Ureter (tissue), 1 donor: ENCODE data around the gene SH2D7. TPM values are rescaled to one million over a fixed set of nuclear protein-coding genes. Genes with fewer than 3 reads are reported as not detected.
"Not testable (repeated sequence)": the region's sequence is repeated elsewhere in the genome, so short reads cannot be mapped to it uniquely, and the experiment has no call there.

ENCODE experiments used
- DNase-seq: peaks from one replicate; pipeline ENCODE4 v3.0.0-alpha.2; 2020; ENCODE audit warnings: low spot score
- total RNA-seq: library from RNA; stranded (reverse); gene quantifications from one replicate; pipeline ENCODE4 v1.2.4, GENCODE V29; 2023
- donor health status: DM: yes; HTN: yes; CAD: no.

SH2D7 gene
- total RNA-seq, 1 donor from 2014 or later, result not detected

DNA sequence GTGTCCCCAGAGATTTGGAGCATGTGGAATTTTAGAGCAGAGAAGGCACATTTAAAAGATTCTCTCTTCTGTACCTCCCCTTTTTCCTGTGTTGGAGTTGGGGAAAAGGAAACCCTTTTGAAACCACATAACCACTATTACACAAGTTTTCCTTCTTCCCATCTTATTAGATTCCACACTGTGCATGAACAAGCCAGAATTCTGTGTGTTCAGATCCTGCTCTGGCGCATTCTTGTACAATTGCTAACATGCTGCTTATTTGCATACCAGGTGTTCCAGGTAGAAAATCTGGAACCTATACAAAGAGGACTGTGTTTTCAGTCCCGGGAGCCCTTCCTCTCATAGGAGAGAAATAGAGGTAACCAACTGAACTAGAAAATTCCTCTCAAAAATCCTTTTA is 41.4 kb downstream of the SH2D7 start:
- DNase-seq, result peak; percentile 58

DNA sequence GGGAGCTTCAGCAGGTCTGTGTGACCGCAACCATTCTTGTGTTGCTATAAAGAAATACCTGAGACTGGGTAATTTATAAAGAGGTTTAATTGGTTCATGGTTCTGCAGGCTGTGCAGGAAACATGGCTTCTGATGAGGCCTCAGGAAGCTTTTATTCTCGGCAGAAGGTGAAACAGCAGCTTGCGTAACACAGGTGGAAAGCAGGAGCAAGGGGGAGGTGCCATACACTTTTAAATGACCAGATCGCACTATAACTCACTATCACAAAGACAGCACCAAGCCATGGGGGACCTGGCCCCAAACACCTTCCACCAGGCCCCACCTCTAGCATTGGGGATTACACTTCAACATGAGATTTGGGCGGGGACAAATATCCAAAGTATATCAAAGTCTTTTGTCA is 47.2 kb downstream of the SH2D7 start:
- DNase-seq, result no peak

DNA sequence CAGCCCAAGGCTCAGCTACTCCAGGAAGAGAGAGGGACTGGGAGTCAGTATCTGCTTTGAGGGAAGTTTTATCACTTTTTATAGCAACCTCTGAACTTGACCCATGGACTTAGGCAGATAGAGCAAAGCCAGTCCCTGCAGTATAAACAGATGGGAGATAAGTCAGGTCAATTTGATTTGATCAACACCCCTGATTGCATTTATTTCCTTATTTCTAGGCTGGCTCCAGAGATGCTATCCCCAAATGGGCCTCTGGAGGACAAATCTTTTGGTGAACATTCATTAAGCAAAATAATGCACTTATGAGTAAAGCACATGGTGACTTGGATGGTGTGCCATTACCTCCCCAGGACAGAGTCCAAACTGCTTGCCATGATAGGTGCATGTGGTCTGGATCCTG is 47.9 kb downstream of the SH2D7 start:
- no peak for DNase-seq

DNA sequence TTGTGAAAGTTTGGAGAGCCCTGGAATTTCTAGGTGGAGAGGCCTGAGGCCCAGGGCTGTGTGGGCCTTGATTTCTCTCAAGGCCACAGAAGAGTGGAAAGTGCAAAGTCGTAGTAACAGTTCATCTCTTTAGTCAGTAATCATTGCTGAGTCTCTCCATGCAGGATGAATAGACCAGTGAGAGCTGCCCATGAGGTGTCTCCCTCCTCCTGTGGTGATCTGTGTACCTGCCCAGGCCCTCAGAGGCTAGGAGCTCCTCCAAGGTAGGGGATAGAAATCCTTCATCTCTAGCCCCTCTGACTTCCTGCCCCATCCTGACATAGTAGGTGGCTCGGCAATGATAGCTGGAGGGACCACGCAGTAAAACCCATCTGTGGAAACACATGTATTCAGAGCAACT is 50.0 kb downstream of the SH2D7 start:
- DNase-seq, result no peak

DNA sequence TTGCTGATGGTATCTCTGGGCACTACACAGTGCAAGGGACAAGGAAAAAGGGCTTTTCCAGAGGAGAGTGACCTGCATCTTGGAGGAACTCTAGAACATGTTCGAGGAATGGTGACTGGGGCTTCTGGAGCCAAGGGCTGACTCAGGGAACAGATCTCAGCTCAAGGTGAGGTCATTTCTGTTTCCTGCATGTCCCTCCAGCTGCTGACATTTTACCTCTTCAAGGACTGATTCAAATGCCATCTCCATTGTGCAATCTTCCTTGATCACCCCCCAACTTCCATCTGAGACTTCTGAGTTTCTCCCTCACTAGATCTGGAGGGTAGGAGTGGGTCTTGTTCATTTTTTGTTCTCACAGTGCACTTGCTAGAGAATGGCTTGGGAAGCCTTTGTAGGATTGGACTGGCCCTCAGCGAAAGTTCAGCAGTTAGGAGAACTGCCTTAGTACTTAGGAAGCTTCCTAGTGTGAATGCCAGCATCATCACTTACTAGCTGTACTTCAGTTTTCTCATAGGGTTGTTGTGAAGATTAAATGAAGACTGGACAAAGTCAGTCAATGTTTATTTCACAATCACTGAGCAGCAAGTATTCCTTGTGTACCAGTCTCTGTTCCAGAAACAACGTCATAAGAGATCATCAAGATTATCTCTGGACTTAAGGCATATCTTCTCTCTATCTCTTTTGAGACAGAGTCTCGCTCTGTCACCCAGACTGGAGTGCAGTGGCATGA is 54.2 kb downstream of the SH2D7 start:
- DNase-seq, result no peak

DNA sequence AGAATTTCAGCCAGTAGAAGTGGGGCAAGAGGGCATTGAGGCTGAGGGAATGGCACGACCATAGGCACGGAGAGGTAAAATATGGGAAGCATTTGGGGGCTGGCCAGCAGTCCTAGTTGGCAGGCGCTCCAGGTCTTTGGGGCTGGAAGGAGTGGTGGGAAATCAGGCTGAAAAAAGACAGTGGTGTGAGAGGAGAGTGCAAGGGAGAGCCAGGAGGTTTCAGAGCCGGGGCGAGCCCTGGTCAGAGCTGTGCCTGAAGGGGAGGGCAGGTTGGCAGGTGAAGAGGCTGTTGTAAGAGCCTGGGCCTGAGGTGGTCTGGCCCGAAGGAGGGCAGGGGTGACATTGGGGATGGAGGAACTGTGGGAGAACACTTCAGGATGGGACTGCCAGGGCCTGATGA is 55.2 kb downstream of the SH2D7 start:
- DNase-seq, result no peak

DNA sequence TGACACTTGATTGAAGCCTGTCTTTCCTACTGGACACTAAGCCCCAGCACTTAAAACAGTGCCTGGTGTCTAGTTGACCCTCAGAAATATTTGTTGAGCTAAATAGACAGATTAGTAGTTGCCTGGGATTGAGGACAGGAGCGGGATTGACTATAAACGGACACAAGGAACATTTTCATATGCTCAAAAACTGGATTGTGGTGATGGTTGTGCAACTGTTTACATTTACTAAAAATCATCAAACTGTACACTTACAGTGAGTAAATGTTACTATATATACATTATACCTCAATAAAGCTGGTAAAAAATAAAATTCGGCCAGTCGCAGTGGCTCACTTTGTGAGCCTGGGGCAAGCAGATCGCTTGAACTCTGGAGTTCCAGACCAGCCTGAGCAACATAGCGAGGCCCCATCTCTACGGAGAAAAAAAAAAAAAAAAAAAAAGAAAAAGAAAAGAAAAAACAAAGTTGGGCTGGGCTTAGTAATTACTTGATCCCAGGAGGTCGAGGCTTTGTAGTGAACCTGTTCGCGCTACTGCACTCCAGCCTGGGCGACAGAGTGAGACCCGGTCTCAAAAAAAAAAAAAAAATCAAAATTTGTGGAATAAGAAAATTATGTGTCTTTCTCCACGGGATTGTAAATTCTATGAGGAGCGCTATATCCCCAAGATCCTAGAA is 56.2 kb downstream of the SH2D7 start:
- DNase-seq, result no peak

DNA sequence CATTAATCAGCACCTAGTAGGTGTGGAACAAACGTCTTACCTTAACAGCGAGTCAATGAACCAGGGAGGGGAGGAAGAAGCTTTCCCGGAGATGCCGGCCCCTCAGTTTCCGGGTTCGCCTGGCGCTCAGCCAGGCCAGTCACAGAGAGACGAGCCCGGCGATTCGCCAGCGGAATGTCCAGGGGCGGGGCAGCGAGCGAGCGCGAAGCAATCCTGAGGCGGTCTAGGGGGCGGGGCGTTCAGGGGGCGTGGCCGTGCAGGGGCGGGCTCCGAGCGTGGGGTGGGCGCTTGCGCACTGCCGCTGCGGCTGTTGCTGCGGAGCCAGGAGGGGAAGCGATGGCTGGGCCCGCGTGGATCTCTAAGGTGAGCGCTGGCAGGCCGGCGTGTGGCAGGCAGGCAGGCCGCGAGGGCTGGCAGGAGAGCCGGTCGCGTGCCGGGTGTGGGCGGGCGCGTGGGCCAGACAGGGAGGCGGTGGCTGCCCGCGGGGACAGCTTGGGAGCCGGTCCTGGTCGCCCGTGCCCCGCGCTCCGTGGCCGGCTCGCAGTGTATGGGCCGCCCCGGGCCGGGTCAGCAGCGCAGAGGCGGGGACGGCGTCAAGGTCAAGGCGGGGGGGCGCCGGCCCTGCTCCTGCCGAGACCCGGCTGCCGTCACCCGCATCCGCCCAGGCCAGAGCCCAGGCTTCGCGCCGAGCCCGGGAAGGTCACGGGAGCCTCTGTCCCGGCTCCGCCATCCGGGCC is 56.9 kb downstream of the SH2D7 start, which contains the start of gene IDH3A:
IDH3A (plus strand) TSS at position 295 of the 737 bp plus-strand sequence; CDS start at position 337, 42 bp downstream.
- peak; percentile 100 for DNase-seq

DNA sequence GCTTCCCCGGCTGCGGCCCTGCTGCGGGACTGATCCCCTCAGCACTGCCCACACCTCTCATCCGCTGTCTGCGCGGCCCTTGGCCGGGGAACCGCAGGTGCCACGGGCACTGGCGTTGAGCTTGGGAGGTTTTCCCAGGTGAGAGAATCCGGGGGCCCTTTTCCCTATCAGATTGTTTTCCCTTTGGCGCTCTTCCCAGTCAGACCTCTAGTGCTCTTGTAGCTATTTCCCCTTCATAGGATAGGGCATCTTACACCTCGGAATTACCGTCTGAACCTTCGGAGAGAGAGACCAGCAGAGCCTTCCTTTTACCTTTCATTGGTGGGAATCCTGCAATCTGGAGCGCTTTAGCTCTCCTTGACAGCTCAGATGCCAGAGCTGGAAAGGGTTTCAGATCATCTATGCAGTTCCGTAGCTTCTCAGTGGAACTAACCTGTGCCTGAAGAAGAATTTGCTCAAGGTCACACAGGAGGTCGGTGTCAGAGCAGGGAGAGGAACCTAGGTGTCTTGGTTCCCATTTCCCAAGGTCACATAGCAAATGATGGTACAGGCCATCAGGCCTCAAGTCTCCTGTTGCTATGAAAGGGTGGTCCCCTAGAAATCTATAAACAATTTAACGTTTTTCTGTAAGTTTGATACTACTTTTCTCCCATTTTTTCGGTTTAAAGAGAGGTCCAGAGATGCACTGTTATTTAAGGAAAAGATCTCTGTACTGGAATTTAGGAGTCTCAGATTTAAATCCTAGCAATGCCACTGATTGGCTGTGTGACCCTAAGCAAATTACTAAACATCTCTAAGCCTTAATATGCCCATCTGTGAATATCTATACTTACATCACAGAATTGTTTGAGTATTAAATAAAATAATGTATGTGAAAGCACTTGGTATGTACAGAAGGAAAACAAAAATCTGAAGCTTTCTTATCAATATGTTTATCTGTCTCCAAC is 57.7 kb downstream of the SH2D7 start:
- DNase-seq, result no peak

DNA sequence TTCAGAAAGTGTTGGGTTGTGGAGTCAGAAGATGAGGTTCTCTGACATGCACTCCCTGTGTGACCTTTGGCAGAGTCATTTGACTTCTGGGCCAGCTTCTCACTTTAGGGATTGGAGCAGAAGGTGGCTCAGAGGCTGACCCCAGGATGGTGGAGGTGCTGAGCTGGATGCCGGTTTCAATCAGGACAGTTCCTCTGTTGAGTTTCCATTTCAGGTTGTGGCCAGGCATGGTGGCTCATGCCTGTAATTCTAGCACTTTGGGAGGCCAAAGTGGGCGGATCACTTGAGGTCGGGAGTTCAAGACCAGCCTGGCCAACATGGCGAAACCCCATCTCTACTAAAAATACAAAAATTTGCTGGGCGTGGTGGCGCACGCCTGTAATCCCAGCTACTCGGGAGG is 58.7 kb downstream of the SH2D7 start:
- not testable (repeated sequence) for DNase-seq

Other genes starting within 250 kb of the SH2D7 start
- gene TBC1D2B, start 14.8 kb upstream of the SH2D7 start, total RNA-seq, result 103 TPM
- 15.9 TPM for gene CIB2, start 38.9 kb downstream of the SH2D7 start, total RNA-seq
- 85.7 TPM for gene IDH3A, start 56.8 kb downstream of the SH2D7 start, total RNA-seq
- 1.6 TPM for gene ACSBG1, start 142.0 kb downstream of the SH2D7 start, total RNA-seq
- 78.0 TPM for gene DNAJA4, start 172.0 kb downstream of the SH2D7 start, total RNA-seq
- gene SKIC8, start 207.0 kb downstream of the SH2D7 start, total RNA-seq, result 55.7 TPM
- not detected for gene CRABP1, start 247.8 kb downstream of the SH2D7 start, total RNA-seq